ENCODE data around the gene PAQR9.

GRCh38 chr3:142987080-142987700 is 23.7 kb upstream of the PAQR9 start:
- peak; percentile 87 for TF ChIP-seq CTCF (conservative IDR thresholded peaks at IDR 0.05; ENCODE audit: low read length)
- TF ChIP-seq EZH2phosphoT487 (IDR thresholded peaks at IDR 0.05; ENCODE audit: borderline replicate concordance, low read depth, low read length): no peak
